Breast epithelium (tissue), 3 donors: ENCODE data around the gene GMPS.

ENCODE experiments used
- CTCF ChIP-seq, 3 donors: fragments of 450-650 bp; IDR thresholded peaks; one replicate each; pipeline ENCODE4 v1.5.1; 2016 to 2017; ENCODE audit warnings: antibody characterized with exemption in 3 of 3, mild to moderate bottlenecking in 3 of 3, moderate library complexity in 3 of 3
- POLR2A ChIP-seq: fragments of 450-650 bp; IDR thresholded peaks from one replicate; pipeline ENCODE4 v1.6.1; 2016; ENCODE audit warnings: antibody characterized with exemption, mild to moderate bottlenecking, moderate library complexity
- POLR2AphosphoS5 ChIP-seq, 3 donors: sonication (generic); formaldehyde crosslinking; IDR thresholded peaks; one replicate each; pipeline ENCODE4 v1.6.1; 2017; ENCODE audit warnings: antibody characterized with exemption in 3 of 3

DNA sequence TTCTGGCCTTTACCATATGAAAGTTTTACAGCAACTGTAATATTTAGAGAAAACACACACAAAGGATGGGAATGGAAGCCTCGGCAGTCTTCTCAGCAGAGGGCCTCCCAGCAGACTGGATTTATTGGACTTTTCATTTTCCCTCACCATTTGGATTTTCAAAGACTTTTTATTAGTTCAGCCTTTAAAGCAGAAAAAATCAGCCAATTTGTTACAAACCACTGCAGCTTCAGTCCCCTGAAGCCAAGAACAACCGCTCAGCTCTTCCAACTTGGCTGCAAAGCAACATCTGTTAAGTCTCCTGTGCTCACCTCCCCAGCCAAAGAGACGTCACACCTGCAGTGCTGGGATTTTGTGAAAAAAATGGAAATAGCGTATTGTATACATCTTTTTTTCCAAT lies 120.8 kb downstream of the GMPS start:
- no peak for TF ChIP-seq CTCF (IDR thresholded peaks at IDR 0.05)
- no peak for TF ChIP-seq POLR2AphosphoS5 (IDR thresholded peaks at IDR 0.05)
- no peak for TF ChIP-seq POLR2A
